PC-9 (cell line): ENCODE measurements around the gene CCDC24.

Experiments
- CTCF ChIP-seq: fragments of 200-600 bp; sonication (generic); conservative IDR thresholded peaks from 2 replicates; pipeline ENCODE4 v1.6.1; 2017; ENCODE audit warnings: mixed run types, antibody characterized with exemption, mild to moderate bottlenecking, moderate library complexity
- EZH2 ChIP-seq: fragments of 200-600 bp; sonication (generic); IDR thresholded peaks from 2 replicates; pipeline ENCODE4 v1.8.0; 2017; ENCODE audit warnings: antibody characterized with exemption, low read depth

GRCh38 chr1:43980255-43981134 is 10.9 kb upstream of the CCDC24 start:
- no peak for TF ChIP-seq CTCF
- no peak for TF ChIP-seq EZH2
